RPMI7951 (cell line): ENCODE results near the gene DHX57. TPM values are rescaled to one million over a fixed set of nuclear protein-coding genes. Genes with fewer than 3 reads are reported as not detected.

Experiments used
- DNase-seq: peaks from one replicate; pipeline ENCODE4 v3.0.0-alpha.2; 2012; ENCODE audit warnings: low read depth
- total RNA-seq: library from RNA; depleted of rRNA; stranded (reverse); fragments of >200 nt; shearing (Covaris generic); gene quantifications from 2 replicates; pipeline ENCODE4 v1.2.3, GENCODE V29; 2014

The DHX57 gene
- total RNA-seq, 1 experiment from 2014 or later = 17.3 TPM

- no peak for DNase-seq
Observed at GRCh38 chr2:38871432-38871831, 4.3 kb downstream of the DHX57 start.

GRCh38 chr2:38866773-38867443 is 8.8 kb downstream of the DHX57 start:
- no peak for DNase-seq

DNA sequence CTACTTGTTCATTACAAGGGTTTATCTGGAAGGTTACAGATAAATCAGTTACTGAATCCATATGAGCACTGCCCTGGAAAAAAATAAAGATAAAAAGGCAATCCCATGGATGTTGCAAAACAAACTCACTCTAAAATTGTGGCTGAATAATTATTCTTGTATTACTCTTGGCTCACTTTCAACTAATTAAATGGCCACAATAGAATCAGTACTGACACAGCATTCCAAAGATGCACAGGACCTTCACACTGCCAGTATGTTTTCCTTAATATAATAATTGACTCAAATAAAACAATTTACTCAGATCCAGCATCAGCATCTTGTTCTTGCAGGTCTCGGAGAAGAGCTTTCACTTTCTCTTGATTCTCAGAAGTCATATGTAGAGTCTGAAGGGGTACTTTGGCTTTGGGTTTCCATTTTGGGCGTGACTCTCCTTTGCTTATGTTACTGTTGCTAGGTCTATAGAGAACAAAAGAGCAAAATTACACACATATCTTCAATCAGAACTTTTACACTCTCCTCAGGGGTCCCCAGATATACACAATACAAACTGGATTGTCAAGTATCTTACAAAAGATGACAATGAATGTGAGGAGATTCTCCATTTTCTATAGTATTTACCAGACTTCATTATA is 12.6 kb downstream of the DHX57 start:
- no peak for DNase-seq

- no peak for DNase-seq
Observed at GRCh38 chr2:38862476-38862875, 13.3 kb downstream of the DHX57 start.

DNA sequence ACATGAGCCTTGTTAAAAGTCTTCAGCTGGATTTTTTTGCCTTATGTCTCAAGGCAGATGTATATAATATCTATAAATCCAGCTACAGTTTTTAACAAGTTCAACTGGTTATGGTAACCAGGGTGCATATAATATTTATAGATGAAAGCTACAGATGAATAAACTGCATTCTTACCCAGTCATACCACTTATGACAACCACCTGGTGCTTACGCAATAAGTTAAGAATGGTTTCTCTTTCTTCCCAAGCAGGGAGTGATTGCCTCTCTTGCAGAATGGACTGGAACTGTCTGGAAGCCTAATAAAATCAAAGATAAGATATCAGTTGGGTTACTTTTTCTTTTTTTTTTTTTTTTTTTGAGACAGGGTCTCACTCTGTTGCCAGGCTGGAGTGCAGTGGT is 19.6 kb downstream of the DHX57 start:
- DNase-seq = peak; percentile 7

DNA sequence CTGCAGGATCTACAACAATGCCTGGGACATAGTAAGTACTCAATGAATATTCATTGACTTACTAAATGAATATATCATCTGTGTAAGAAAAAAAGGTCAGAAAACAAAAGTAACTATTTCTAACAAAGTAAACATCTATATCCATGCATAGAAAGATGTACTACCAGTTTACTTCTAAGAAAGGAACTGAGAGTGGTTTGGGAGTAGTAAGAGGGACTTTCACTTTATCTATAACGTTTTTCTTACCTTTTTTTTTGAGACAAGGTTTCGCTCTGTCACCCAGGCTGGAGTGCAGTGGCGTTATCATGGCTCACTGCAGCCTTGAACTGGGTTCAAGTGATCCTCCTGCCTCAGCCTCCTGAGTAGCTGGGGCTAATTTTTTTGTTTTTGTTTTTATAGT is 25.7 kb downstream of the DHX57 start:
- DNase-seq = no peak

GRCh38 chr2:38836791-38837190 is 38.9 kb downstream of the DHX57 start:
- no peak for DNase-seq

DNA sequence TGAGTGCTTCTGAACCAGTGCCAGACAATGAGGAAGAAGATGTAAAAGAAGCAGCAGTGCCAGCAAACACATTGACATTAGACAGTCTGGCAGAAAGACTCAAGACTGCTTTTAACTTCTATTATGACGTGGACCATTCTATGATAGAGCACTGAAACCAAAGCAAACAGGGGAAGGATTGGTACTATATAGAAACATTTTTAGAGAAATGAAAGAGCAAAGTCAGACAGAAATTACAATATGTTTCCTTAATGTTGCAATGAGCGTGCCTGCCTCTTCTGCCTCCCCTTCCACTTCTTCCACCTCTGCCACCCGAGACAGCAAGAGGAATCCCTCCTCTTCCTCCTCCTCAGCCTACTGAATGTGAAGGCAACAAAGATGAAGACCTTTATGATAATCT is 39.7 kb downstream of the DHX57 start:
- no peak for DNase-seq

- DNase-seq = peak; percentile 19
Observed at GRCh38 chr2:38835015-38835601, 40.6 kb downstream of the DHX57 start.

DNA sequence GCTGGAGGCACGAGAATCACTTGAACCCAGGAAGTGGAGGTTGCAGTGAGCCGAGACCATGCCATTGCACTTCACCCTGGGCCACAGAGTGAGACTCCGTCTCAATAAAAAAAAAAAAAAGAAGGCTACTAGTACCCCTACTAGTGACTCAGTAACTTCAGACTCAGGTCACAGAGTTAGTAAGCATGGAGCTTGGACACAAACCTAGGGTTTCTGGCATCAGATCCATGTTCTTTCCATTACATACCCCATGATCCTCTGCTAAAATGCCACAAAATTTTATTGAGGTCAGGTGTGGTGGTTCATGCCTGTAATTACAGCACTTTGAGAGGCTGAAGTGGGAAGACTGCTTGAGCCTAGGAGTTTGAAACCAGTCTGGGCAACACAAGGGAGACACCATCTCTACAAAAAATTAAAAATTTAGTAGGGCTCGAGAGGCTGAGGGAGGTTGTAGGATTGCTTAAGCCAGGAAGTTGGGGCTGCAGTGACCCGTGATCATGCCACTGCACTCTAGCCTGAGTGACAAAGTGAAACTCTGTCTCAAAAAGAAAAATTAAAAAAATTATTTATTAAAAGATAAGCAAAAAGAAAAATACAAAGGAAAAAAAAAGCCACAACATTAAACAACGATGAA is 45.1 kb downstream of the DHX57 start:
- DNase-seq = no peak

DNA sequence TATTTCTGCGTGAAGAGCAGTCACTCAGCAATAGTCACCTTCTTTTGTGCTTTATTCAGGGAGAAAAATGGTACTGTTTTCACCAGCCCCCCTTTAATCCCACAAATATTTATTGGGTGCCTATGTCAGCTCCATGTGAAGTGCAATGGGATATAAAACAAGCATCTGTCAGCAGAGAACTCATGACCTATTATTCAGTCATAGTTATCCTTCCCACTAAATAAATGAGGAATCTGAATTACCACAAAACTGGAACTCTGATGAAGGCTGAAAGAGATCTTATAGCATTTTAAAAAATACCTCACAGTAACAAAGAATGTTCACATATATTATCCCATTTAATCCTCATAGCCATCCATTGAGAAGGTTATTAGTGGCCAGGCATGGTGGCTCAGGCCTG is 45.8 kb downstream of the DHX57 start:
- DNase-seq = no peak

DNA sequence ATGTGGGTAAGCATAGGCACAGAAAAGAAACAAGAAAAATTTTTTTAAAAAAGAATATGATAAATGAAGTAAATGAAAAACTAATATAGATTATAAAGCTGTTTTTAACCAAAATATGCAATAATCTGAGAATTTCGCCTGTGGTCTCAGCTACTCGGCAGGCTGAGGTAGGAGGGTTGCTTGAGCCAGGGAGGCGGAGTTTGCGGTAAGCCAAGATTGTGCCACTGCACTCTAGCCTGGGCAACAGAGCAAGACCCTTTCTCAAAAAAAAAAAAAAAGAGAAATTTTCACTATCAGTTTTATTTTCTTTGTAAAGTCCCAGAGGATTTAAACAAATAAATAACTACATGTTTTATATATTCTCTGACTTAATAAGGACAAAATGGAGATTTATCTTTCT is 47.3 kb downstream of the DHX57 start:
- no peak for DNase-seq

DNA sequence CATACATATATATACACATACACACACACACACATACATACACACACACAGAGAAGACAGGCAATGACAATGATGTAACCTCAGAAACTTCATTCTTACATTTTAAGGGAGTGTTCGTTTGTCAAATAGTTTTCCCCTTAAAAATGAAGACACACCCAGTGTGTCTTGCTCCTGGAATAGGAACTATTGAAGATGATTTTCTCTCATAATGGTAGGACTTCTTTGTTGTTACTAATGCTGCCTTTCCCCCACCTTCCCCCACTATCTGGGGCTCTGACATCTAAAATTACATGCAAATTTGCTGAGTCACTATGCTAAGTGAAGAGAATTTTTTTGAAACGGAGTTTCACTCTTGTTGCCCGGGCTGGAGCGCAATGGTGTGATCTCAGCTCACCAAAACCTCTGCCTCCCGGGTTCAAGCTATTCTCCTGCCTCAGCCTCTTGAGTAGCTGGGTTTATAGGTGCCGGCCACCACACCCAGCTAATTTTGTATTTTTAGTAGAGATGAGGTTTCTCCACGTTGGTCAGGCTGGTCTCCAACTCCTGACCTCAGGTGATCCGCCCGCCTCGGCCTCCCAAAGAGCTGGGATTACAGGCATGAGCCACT is 48.1 kb downstream of the DHX57 start:
- peak; percentile 73 for DNase-seq

GRCh38 chr2:38825956-38826355 is 49.8 kb downstream of the DHX57 start:
- DNase-seq = no peak

DNA sequence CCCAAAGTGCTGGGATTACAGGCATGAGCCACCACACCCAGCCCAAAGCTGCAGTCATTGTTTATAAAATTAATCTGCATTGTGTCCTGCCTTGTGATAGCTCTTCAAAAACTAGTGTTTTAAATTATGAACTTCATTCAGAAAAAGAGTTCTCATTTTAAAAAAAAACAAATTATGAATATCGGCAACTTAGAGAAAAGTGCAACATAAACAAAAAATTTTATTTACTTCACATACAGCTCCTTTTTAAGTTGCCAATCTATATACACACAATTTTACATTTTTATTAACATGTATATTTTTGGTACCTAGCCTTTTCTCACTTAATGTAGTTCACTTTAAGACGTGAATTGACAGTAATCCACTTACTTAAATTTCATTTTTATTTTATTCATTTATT is 50.8 kb downstream of the DHX57 start:
- DNase-seq = no peak

DNA sequence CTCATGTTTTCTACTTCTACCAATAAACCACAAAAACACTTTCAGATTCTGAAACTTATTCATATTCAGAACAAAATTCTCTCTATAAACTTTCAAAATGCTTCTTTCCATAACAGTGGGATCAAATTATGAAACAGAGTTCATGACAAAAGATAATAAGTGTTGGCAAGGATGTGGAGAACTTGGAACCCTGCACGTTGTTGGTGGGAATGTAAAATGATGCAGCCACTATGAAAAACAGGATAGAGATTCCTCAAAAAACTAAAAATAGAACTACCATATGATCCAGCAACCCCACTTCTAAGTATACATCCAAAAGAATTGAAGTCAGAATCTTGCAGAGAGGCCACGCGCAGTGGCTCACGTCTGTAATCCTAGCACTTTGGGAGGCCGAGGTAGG is 52.3 kb downstream of the DHX57 start:
- DNase-seq = no peak

DNA sequence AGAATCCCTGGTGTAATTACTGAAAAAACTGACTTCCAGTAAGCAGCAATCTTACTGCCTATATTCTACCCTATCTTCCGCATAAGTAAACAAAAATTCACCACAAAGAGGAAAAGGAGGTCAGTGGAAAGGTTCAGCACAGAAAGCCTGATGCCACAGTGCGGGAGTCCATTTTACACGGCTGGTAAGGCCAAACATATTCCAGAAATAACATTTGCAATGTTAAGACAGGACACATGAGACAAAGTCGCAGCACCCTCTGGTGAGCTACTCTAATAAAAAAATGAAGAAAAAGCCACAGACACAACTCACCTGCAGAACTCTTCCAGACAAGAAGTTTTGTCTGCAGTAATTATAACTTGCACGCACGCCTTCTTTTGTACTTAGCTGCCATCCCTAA is 57.2 kb downstream of the DHX57 start:
- no peak for DNase-seq

DNA sequence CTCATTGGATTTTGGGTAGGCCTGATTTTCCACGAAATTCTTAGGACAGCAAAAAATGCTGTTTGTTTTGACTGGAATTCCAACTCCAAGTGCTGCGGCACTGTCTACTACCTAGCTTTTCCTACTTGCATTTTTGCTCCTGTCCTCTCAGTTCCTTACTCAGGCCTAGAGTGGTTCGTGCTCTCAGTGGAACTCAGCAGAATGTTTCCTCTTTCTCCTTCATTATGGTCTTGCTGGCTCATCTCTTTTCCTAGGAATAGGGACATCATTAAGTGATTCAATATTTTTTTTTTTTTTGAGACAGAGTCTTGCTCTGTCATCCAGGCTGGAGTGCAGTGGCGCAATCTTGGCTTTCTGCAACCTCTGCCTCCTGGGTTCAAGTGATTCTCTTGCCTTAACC is 59.8 kb downstream of the DHX57 start:
- no peak for DNase-seq

- no peak for DNase-seq
Observed at GRCh38 chr2:38810488-38810887, 65.2 kb downstream of the DHX57 start.

DNA sequence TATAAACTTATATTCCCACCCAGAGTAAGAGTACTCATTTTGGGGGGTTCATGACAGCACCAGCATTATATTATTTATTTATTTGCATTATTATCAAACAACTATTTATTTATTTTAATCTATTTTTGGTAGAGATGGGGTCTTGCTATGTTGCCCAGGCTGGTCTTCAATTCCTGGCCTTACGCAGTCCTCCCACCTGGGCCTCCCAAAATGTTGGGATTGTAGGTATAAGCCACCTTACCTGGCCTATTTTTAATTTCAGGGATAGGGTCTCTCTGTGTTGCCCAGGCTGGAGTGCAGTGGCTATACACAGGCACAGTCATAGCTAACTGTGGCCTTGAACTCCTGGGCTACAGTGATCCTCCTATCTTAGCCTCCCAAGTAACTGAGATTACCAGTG is 67.1 kb downstream of the DHX57 start:
- DNase-seq = no peak

DNA sequence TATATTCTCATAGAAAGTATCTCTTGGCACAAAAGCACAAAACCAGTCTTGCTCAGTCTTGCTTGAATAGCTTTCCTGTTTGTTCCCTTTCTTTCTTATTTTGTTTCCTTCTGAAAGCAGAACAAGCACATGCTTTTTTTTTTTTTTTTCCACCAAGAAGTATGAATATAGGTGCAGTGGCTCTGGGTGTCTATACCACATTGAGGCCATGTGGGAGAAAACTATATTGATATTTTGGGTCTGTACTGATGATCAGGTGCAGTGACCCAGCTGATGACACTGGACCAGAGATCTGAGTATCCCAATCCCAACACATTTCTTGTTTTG is 69.0 kb downstream of the DHX57 start:
- DNase-seq = no peak

DNA sequence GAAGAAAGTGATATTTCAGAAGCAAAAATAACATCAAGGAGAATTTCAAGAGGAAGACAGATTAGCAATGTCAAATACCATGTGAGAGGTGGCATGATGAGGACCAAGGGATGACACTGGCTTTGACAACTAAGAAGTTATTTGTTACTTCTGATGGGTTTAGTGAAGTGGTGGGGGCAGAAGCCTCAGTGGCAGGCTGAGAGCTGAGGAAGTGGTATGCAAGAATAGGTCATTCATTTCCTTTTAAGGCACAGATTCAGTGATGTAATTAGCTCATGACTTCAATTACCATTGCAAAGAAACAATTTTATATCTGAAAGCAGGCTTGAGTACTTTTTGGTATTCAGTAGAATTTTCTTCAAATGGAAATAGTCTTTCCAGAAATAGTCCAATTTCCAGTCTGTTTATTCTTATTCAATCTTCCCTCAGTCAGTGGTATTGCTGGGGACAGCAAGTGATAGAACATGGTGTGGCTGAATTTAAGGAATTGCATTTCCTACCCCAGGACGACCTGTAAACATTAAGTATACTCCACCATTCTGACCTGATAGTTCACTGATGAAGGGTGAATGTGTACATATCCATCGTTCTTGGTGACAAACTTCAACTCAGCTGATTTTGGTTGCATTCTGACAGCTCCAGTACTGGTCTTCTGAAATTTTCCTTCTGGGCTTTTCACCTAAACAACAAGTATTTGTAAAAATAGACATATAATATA is 69.6 kb downstream of the DHX57 start:
- no peak for DNase-seq
